Body of pancreas (tissue), 4 donors: ENCODE results near the gene FOXP1. TPM values are rescaled to one million over a fixed set of nuclear protein-coding genes. Genes with fewer than 3 reads are reported as not detected.

Source experiments
- ATAC-seq: fragments of 150-250 bp; one replicate; pipeline ENCODE4 v1.9.1; 2016
- DNase-seq, 4 donors: peaks; one replicate each; pipeline ENCODE4 v3.0.0-alpha.2; 2019
- H3K27ac ChIP-seq, 4 donors: fragments of 200-600 bp; sonication (generic); 1 replicate in 3 of 4; 2 replicates in 1 of 4; pipeline versions ENCODE4 v1.5.1 to v1.6.1; 2016 to 2019; ENCODE audit warnings: mild to moderate bottlenecking in 1 of 4, mixed read lengths in 1 of 4, moderate library complexity in 1 of 4
- H3K27me3 ChIP-seq, 2 donors: fragments of 200-600 bp; sonication (generic); one replicate each; pipeline ENCODE4 v1.6.0; 2016; ENCODE audit warnings: mild to moderate bottlenecking in 1 of 2
- H3K36me3 ChIP-seq, 2 donors: fragments of 200-600 bp; sonication (generic); replicated peaks in 1 of 2; 2 replicates each; pipeline ENCODE4 v1.5.1; 2016; ENCODE audit warnings: low read depth in 2 of 2; ENCODE audit not compliant: insufficient read depth in 1 of 2
- H3K4me1 ChIP-seq: fragments of 200-600 bp; sonication (generic); one replicate; pipeline ENCODE4 v1.6.0; 2016
- H3K4me3 ChIP-seq, 2 donors: fragments of 200-600 bp; sonication (generic); 1 replicate in 1 of 2; 2 replicates in 1 of 2; pipeline ENCODE4 v1.5.1; 2016 to 2019
- H3K9me3 ChIP-seq, 3 donors: fragments of 200-600 bp; sonication (generic); 1 replicate in 2 of 3; 2 replicates in 1 of 3; pipeline ENCODE4 v1.5.1; 2016
- POLR2A ChIP-seq, 3 donors: fragments of 450-650 bp; IDR thresholded peaks; one replicate each; pipeline ENCODE4 v1.6.1; 2016; ENCODE audit warnings: antibody characterized with exemption in 3 of 3, mild to moderate bottlenecking in 2 of 3
- WGBS, 2 donors: methylation state at CpG; one replicate each; pipeline ENCODE4 v1.1.5; 2017; 5-methylcytosine and 5-hydroxymethylcytosine counted together
- intact Hi-C: fragments of 100-400 bp; cut with DNase I; formaldehyde crosslinking; loops from one replicate; pipeline ENCODE4 v1.15.1; 2023
- total RNA-seq, 2 donors: library from RNA; depleted of rRNA; stranded (reverse); fragments of >200 nt; gene quantifications; one replicate each; pipeline ENCODE4 v1.1.0, GENCODE V29; 2016
- TF ChIP-seq, protein P1 (sequence below), 7 experiments: fragments of 450-650 bp in 4 of 7; fragments of 200-600 bp in 3 of 7; sonication (generic) in 3 of 7; IDR thresholded peaks; one replicate each; pipeline ENCODE4 v1.5.1; 2016 to 2019; ENCODE audit warnings: antibody characterized with exemption in 7 of 7

FOXP1 gene
- total RNA-seq, 2 donors from 2014 or later: 85.7 to 86.1 TPM

DNA sequence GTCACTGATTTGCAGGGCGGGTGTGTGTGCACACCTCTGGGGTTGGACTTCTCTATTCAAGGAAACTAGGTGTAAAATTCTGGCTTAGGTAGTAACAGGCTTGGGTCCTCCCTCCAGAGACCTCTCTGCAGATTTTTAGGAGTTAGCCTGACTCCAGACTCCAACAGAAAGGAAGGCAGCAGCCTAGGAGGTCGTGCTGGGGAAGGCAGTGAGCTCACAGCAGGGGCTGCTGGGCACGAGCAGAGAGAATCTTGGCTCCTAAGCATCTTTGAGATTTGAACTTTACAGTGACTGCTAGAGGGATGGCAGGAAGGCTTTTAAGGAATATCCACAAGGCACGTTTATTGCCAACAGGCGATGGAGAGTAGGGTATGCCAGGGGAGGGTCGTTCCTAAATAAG, 612.6 kb downstream of the FOXP1 start:
- Histone ChIP-seq H3K4me1 (no peaks in the 10 kb centered on the region), H3K36me3 (peaks cover 0 to 8% of the 10 kb centered on the region in 2 donors), H3K9me3 (no peaks in the 10 kb centered on the region), H3K27me3 (no peaks in the 10 kb centered on the region), H3K27ac (no peak overlapping the region), H3K4me3 (no peak overlapping the region)
- no peak for TF ChIP-seq POLR2A (IDR thresholded peaks at IDR 0.05)
- TF ChIP-seq, protein P1, sequence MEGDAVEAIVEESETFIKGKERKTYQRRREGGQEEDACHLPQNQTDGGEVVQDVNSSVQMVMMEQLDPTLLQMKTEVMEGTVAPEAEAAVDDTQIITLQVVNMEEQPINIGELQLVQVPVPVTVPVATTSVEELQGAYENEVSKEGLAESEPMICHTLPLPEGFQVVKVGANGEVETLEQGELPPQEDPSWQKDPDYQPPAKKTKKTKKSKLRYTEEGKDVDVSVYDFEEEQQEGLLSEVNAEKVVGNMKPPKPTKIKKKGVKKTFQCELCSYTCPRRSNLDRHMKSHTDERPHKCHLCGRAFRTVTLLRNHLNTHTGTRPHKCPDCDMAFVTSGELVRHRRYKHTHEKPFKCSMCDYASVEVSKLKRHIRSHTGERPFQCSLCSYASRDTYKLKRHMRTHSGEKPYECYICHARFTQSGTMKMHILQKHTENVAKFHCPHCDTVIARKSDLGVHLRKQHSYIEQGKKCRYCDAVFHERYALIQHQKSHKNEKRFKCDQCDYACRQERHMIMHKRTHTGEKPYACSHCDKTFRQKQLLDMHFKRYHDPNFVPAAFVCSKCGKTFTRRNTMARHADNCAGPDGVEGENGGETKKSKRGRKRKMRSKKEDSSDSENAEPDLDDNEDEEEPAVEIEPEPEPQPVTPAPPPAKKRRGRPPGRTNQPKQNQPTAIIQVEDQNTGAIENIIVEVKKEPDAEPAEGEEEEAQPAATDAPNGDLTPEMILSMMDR (IDR thresholded peaks at IDR 0.05): no peak
- ATAC-seq: no peak
- 82 to 85% methylated on average over 6 of the region's 6 CpGs for WGBS, 2 donors
- no peak for DNase-seq
- intact Hi-C loops: no loop called here

DNA sequence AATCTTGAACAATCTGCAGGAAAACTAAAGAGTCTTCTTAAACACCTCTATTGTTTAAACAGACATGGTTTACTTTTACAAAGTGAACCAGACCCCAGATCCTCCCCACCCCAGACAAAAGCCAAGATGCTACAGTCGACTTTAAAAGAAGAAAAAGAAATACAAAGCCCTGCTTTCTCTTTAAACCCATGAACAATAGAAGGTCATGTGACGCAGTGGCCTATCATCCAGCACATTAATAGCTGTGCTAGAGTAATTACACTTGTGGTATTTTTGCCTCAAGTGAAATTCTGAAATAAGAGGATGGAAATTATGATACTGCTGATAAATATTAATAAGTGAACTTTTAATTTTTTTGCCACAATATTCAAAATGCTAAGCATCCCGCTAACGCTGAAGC, 613.4 kb downstream of the FOXP1 start:
- Histone ChIP-seq H3K9me3 (no peaks in the 10 kb centered on the region), H3K27me3 (no peaks in the 10 kb centered on the region), H3K27ac (no peak overlapping the region), H3K4me3 (no peak overlapping the region), H3K4me1 (no peaks in the 10 kb centered on the region), H3K36me3 (peaks cover 2 to 13% of the 10 kb centered on the region in 2 donors)
- ATAC-seq (no peak), DNase-seq (no peak)
- intact Hi-C loops: no loop called here
- TF ChIP-seq POLR2A (IDR thresholded peaks at IDR 0.05): no peak
- TF ChIP-seq, protein P1 (IDR thresholded peaks at IDR 0.05): no peak
- 84 to 89% methylated on average over 4 of the region's 4 CpGs for WGBS, 2 donors

DNA sequence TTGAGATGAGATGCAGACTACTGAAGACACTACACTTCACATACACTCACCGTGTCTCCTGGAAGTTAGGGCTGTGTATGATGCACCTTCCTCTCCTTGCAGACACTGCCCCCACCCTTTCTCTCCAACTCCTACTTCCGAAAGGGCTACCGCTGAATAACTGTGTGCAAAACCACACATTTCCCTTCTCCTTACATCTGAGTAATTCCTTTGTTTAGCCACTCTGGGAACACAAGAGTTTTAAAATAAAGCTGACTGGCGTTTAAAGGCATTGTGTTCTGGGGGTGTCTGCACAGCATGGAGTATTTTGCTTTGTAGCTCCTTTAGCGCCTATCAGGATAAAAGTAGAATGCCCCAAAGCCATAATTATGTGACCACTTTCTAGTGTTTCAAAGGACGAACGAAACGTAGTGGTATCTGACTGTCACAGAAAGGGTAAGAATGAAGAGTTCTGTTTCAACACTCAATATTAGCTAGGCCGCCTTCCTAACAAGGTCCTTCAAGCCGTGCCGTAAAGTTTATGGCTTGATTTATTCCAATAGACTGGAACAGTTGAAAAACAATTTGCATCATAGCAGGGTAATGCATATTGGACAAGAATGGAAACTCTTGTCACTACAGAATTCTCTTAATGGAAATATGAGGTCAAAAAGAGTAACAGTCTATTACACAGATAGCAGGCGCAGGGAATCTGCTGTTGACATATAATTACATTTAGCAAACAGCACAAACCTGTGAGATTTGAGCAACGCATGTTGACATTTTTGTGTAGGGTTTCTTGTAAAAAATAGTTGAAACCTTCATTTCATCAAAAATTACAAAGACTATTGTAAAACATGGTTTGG, 619.9 kb downstream of the FOXP1 start:
- no peak for TF ChIP-seq POLR2A (IDR thresholded peaks at IDR 0.05)
- TF ChIP-seq, protein P1 (IDR thresholded peaks at IDR 0.05): no peak
- no peak for DNase-seq
- Histone ChIP-seq H3K4me1 (no peaks in the 10 kb centered on the region), H3K9me3 (no peaks in the 10 kb centered on the region), H3K27me3 (no peaks in the 10 kb centered on the region), H3K27ac (no peak overlapping the region), H3K36me3 (peaks cover 5 to 20% of the 10 kb centered on the region in 2 donors), H3K4me3 (no peak overlapping the region)
- ATAC-seq: no peak
- 93 to 95% methylated on average over 13 of the region's 13 CpGs for WGBS, 2 donors
- intact Hi-C loops: no loop called here

DNA sequence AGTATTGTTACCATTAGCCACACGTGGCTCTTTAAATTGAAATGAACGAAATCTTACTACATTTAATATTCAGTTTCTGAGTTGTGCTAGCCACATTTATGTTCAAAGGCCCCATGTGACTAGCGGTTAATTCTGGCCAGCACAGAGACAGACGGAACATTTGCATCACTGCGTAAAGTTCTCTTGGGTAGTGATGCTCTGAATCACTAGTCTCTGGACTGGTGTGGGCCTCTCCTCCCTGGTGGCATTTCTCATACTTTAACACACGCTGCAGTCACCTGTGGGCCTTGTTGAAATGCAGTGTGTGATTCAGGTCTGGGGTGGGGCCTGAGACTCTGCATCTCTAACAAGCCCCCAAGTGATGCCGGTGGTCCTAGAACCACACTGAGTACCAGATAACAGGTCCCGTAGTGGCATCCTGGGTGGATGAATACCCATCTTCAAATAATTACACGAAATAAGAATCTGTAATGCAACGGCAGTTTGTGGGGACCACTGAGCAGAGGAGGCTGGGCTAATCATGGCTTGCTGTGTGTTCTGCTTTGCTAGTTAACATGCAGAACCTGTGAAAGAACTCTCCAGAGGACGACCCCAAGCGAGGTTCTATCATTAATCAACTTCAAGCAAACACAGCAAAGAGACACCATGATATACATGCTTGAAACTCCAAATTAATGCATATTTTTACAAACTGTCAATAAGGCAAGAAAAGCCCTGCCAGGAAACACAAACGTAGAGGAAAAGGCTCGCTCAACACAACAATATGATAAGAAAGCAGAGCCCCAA, 623.8 kb downstream of the FOXP1 start:
- WGBS, 2 donors: 90 to 95% methylated on average over 14 of the region's 14 CpGs
- DNase-seq (no peak), ATAC-seq (no peak)
- intact Hi-C loops: no loop called here
- Histone ChIP-seq H3K4me3 (no peak overlapping the region), H3K27ac (no peak overlapping the region), H3K4me1 (no peaks in the 10 kb centered on the region), H3K36me3 (peaks cover 0 to 12% of the 10 kb centered on the region in 2 donors), H3K9me3 (no peaks in the 10 kb centered on the region), H3K27me3 (no peaks in the 10 kb centered on the region)
- TF ChIP-seq, protein P1 (IDR thresholded peaks at IDR 0.05): no peak
- no peak for TF ChIP-seq POLR2A (IDR thresholded peaks at IDR 0.05)
